Right forelimb (tissue), 1 donor: Measurements from ENCODE around the gene TICAM2.

Experiments used
- DNase-seq: peaks from one replicate; pipeline ENCODE4 v3.0.0-alpha.2; 2018

TICAM2 gene

DNA sequence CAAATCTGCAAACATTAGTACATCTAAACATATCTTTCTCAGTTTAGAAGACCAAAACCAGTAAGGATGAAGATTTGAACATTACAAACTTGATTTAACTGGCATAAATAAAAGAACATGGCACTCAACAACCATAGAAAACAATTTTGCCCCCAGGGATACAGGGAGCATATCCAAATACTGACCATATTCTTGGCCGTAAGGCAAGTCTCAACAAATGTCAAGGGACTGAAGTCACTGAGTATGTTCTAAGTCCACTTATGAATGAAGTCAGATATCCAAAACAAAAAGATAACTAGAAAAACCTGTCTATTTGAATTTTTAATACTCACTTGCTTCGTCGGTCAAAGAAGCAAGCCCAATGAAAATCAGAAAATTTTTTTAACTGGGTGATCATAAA lies 71.9 kb downstream of the TICAM2 start:
- DNase-seq = no peak
